Astrocyte (in vitro differentiated cells and primary cell): ENCODE results near the gene DYSF. TPM values are rescaled to one million over a fixed set of nuclear protein-coding genes. Genes with fewer than 3 reads are reported as not detected.

Experiments
- DNase-seq: peaks from one replicate; pipeline ENCODE4 v3.0.0-alpha.2; 2010; ENCODE audit warnings: low read depth
- FAIRE-seq: peaks from 2 replicates; lab custom pipeline; 2011; peaks lifted over from hg19 to GRCh38; lab: Jason Lieb, UNC
- H2AFZ ChIP-seq: 2 replicates; pipeline ENCODE4 v1.6.0; 2012; ENCODE audit warnings: low read depth, low read length, inconsistent platforms
- H3K27ac ChIP-seq: 2 replicates; pipeline ENCODE4 v1.5.1; 2011; ENCODE audit warnings: low read depth, low read length, inconsistent platforms
- H3K27me3 ChIP-seq: 2 replicates; pipeline ENCODE4 v1.6.0; 2011; ENCODE audit warnings: low read length, inconsistent platforms; ENCODE audit not compliant: insufficient read depth
- H3K36me3 ChIP-seq: 2 replicates; pipeline ENCODE4 v1.5.1; 2011; ENCODE audit warnings: low read length, inconsistent platforms; ENCODE audit not compliant: insufficient read depth
- H3K4me1 ChIP-seq: 2 replicates; pipeline ENCODE4 v1.5.1; 2011; ENCODE audit warnings: low read length, inconsistent platforms; ENCODE audit not compliant: insufficient read depth
- H3K4me2 ChIP-seq: 2 replicates; pipeline ENCODE4 v1.6.0; 2012; ENCODE audit warnings: low read length, inconsistent platforms
- H3K4me3 ChIP-seq: 2 replicates; pipeline ENCODE4 v1.5.1; 2011; ENCODE audit warnings: low read depth, mild to moderate bottlenecking, low read length, inconsistent platforms; ENCODE audit not compliant: insufficient read depth
- H3K79me2 ChIP-seq: 2 replicates; pipeline ENCODE4 v1.6.0; 2012; ENCODE audit warnings: mild to moderate bottlenecking, low read length, inconsistent platforms; ENCODE audit not compliant: insufficient read depth
- H3K9ac ChIP-seq: 2 replicates; pipeline ENCODE4 v1.6.0; 2012; ENCODE audit warnings: mild to moderate bottlenecking, low read length, inconsistent platforms
- H3K9me3 ChIP-seq: 2 replicates; pipeline ENCODE4 v1.5.1; 2012; ENCODE audit warnings: low read depth, mild to moderate bottlenecking, low read length, inconsistent platforms; ENCODE audit not compliant: insufficient read depth
- H4K20me1 ChIP-seq: 2 replicates; pipeline ENCODE4 v1.6.0; 2012; ENCODE audit warnings: low read length, inconsistent platforms; ENCODE audit not compliant: insufficient read depth
- H3K27ac Mint-ChIP-seq: one replicate; pipeline ENCODE4 v1.8.0; 2021; ENCODE audit warnings: mild to moderate bottlenecking, mixed read lengths; ENCODE audit not compliant: unreplicated experiment
- H3K27me3 Mint-ChIP-seq: one replicate; pipeline ENCODE4 v1.8.0; 2021; ENCODE audit warnings: low read depth, mixed read lengths; ENCODE audit not compliant: unreplicated experiment
- H3K36me3 Mint-ChIP-seq: one replicate; pipeline ENCODE4 v1.8.0; 2021; ENCODE audit warnings: low read depth, mixed read lengths; ENCODE audit not compliant: unreplicated experiment
- H3K4me1 Mint-ChIP-seq: one replicate; pipeline ENCODE4 v1.8.0; 2021; ENCODE audit warnings: low read depth, mixed read lengths; ENCODE audit not compliant: unreplicated experiment
- H3K4me3 Mint-ChIP-seq: one replicate; pipeline ENCODE4 v1.8.0; 2021; ENCODE audit warnings: mild to moderate bottlenecking, moderate library complexity, mixed read lengths; ENCODE audit not compliant: unreplicated experiment
- H3K9me3 Mint-ChIP-seq: one replicate; pipeline ENCODE4 v1.8.0; 2021; ENCODE audit warnings: mild to moderate bottlenecking, mixed read lengths; ENCODE audit not compliant: unreplicated experiment
- EZH2 ChIP-seq: IDR thresholded peaks from 2 replicates; pipeline ENCODE4 v1.6.1; 2012; ENCODE audit warnings: mild to moderate bottlenecking, low read length, inconsistent platforms; ENCODE audit not compliant: insufficient read depth
- total RNA-seq: library from RNA; stranded (reverse); gene quantifications from 2 replicates; pipeline ENCODE4 v1.2.1, GENCODE V29; 2021
- TF ChIP-seq, protein P1 (sequence below): IDR thresholded peaks from 2 replicates; pipeline ENCODE4 v1.5.1; 2011; ENCODE audit warnings: low read depth, mild to moderate bottlenecking, inconsistent platforms, low read length, moderate library complexity; ENCODE audit not compliant: insufficient read depth

DYSF gene
- total RNA-seq, 1 donor from 2014 or later: 123 TPM

GRCh38 chr2:71516253-71516888, 63.0 kb downstream of the DYSF start:
- DNase-seq: no peak
- Histone ChIP-seq H3K9ac (no peak overlapping the region), H3K4me1 (no peaks in the 10 kb centered on the region), H3K9me3 (no peaks in the 10 kb centered on the region), H3K27ac (no peak overlapping the region), H4K20me1 (no peaks in the 10 kb centered on the region), H3K27me3 (peaks cover 2% of the 10 kb centered on the region), H3K79me2 (no peaks in the 10 kb centered on the region), H3K4me3 (no peak overlapping the region), H3K36me3 (no peaks in the 10 kb centered on the region), H2AFZ (no peak overlapping the region), H3K4me2 (no peak overlapping the region)
- Mint-ChIP-seq H3K4me1 (peaks cover 1% of the 10 kb centered on the region), H3K27ac (no peak overlapping the region), H3K27me3 (peaks cover 1% of the 10 kb centered on the region), H3K4me3 (no peak overlapping the region), H3K36me3 (peaks cover 48% of the 10 kb centered on the region), H3K9me3 (peaks cover 2% of the 10 kb centered on the region)
- no peak for FAIRE-seq
- TF ChIP-seq, protein P1, sequence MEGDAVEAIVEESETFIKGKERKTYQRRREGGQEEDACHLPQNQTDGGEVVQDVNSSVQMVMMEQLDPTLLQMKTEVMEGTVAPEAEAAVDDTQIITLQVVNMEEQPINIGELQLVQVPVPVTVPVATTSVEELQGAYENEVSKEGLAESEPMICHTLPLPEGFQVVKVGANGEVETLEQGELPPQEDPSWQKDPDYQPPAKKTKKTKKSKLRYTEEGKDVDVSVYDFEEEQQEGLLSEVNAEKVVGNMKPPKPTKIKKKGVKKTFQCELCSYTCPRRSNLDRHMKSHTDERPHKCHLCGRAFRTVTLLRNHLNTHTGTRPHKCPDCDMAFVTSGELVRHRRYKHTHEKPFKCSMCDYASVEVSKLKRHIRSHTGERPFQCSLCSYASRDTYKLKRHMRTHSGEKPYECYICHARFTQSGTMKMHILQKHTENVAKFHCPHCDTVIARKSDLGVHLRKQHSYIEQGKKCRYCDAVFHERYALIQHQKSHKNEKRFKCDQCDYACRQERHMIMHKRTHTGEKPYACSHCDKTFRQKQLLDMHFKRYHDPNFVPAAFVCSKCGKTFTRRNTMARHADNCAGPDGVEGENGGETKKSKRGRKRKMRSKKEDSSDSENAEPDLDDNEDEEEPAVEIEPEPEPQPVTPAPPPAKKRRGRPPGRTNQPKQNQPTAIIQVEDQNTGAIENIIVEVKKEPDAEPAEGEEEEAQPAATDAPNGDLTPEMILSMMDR: no peak
- no peak for TF ChIP-seq EZH2

GRCh38 chr2:71517851-71518250, 64.5 kb downstream of the DYSF start:
- Histone ChIP-seq H3K36me3 (no peaks in the 10 kb centered on the region), H3K4me2 (no peak overlapping the region), H3K4me3 (no peak overlapping the region), H3K9me3 (no peaks in the 10 kb centered on the region), H3K27ac (no peak overlapping the region), H2AFZ (no peak overlapping the region), H3K4me1 (no peaks in the 10 kb centered on the region), H3K79me2 (no peaks in the 10 kb centered on the region), H3K9ac (no peak overlapping the region), H4K20me1 (no peaks in the 10 kb centered on the region), H3K27me3 (peaks cover 2% of the 10 kb centered on the region)
- no peak for TF ChIP-seq EZH2
- TF ChIP-seq, protein P1: no peak
- Mint-ChIP-seq H3K4me3 (no peak overlapping the region), H3K36me3 (peaks cover 54% of the 10 kb centered on the region), H3K27ac (no peak overlapping the region), H3K4me1 (no peaks in the 10 kb centered on the region), H3K9me3 (peaks cover 5% of the 10 kb centered on the region), H3K27me3 (no peaks in the 10 kb centered on the region)
- FAIRE-seq (no peak), DNase-seq (no peak)

- no peak overlapping the region for H3K9ac ChIP-seq
- H3K4me3 ChIP-seq: no peak overlapping the region
- no peaks in the 10 kb centered on the region for H3K79me2 ChIP-seq
- DNase-seq (no peak), FAIRE-seq (no peak)
- H3K4me3 Mint-ChIP-seq: no peak overlapping the region
- no peak overlapping the region for H2AFZ ChIP-seq
- no peak overlapping the region for H3K27ac ChIP-seq
- H3K4me1 Mint-ChIP-seq: no peaks in the 10 kb centered on the region
- TF ChIP-seq, protein P1: no peak
- TF ChIP-seq EZH2: no peak
- H3K36me3 ChIP-seq: peaks cover 3% of the 10 kb centered on the region
- peaks cover 2% of the 10 kb centered on the region for H3K27me3 ChIP-seq
- no peaks in the 10 kb centered on the region for H3K4me1 ChIP-seq
- no peaks in the 10 kb centered on the region for H3K9me3 ChIP-seq
- peaks cover 70% of the 10 kb centered on the region for H3K36me3 Mint-ChIP-seq
- H3K27me3 Mint-ChIP-seq: peaks cover 7% of the 10 kb centered on the region
- peaks cover 3% of the 10 kb centered on the region for H3K9me3 Mint-ChIP-seq
- H3K27ac Mint-ChIP-seq: peak overlapping the region; percentile 31
- H3K4me2 ChIP-seq: no peak overlapping the region
- no peaks in the 10 kb centered on the region for H4K20me1 ChIP-seq
Observed at GRCh38 chr2:71521436-71521950, 68.1 kb downstream of the DYSF start.
